ENCODE results near the gene PKD2.
"Not testable (repeated sequence)": the region's sequence is repeated elsewhere in the genome, so short reads cannot be mapped to it uniquely, and the experiment has no call there.

PKD2 gene

DNA sequence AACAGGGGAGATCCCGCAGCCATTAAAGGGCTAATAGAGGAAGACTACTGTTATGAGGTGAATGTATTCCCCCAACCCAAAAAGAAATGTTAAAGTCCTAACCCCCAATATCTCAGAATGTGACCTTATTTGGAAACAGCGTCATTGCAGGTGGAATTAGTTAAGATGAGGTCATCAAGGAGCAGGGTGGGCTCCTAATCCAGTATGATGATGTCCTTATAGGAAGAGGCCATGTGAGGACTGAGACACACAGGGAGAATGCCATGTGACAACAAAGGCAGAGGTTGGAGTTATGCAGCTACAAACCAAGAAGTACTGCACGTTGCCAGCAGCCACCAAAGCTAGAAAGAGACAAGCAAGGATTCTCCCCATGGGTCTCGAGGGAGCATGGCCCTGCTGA, 17.7 kb upstream of the PKD2 start:
- DNase-seq = no peak

DNA sequence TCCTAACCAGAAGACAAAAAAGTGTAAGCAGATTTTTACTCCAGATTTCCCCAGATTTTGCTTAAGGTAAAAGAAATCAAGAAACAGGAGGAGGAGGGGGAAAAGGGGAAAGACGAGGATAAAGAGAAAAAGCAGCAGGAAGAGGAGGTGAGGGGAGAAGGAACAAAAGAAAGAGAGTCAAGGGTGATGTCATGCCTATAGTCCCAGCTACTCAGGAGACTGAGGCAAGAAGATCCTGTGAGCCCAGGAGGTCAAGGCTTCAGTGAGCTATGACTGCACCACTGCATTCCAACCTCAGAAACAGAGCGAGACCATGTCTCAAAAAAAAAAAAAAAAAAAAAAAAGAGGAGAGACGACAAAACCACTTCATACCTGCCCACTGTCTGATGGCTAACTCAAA, 12.0 kb upstream of the PKD2 start:
- DNase-seq = no peak

DNA sequence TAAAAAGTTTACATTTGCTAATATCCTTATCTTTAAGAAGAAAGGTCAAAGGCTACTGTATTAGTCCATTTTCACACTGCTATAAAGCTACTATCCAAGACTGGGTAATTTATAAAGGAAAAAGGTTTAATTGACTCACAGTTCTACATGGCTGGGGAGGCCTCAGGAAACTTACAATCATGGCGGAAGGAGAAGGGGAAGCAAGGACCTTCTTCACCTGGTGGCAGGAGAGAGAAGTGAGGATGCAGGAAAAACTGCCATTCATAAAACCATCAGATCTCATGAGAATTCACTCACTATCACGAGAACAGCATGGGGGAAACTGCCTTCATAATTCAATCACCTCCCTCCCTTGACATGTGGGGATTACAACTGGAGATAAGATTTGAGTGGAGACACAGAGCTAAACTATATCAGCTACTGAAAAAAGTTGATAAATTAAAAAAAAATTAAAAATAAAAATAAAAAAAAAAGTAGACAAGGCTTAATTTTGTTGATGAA, 8.2 kb upstream of the PKD2 start:
- DNase-seq = not testable (repeated sequence)

- DNase-seq = no peak
Observed at GRCh38 chr4:88001871-88002270, 5.6 kb upstream of the PKD2 start.

- peak; percentile 23 for DNase-seq
Observed at GRCh38 chr4:88002786-88003185, 4.6 kb upstream of the PKD2 start.

- peak; percentile 25 for DNase-seq
Observed at GRCh38 chr4:88003261-88003660, 4.2 kb upstream of the PKD2 start.

DNA sequence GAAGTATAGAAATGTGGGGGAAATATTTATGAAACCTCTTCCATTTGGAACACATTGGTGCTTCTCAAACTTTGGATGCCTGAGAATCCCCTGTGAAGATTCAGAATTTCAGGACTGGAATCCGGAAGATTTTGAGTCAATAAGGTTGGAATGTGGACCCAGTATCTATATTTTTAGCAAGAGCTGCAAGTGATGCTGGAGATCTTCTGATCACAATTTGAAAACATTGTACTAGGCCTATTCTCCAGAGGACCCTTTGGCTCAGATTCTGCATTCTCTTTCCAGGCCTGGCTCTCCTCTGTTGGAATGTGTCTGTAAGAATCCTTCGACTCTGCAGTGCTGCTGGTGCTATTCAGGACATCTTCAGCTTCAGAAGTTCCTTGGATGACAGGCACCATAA, 2.4 kb upstream of the PKD2 start:
- DNase-seq = no peak

DNA sequence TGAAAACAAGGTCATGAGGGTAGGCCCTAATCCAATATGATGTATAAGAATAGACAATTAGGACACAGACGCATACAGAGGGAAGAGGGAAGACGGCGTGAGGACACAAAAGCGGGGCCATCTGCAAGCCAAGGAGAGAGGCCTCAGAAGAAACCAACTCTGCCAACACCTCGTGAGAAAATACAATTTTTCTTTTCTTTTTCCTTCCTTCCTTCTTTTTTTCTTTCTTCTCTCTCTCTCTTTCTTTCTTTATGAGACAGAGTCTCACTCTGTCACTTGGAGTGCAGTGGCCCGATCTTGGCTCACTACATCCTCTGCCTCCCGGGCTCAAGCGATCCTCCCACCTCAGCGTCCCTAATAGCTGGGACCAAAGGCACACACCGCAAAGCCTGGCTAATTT, 1.5 kb upstream of the PKD2 start:
- DNase-seq = no peak

GRCh38 chr4:88006956-88007303, 505 bp upstream of the PKD2 start:
- DNase-seq = no peak

GRCh38 chr4:88008122-88008742, 797 bp downstream of the PKD2 start:
- DNase-seq = peak; percentile 55

- no peak for DNase-seq
Observed at GRCh38 chr4:88008743-88009171, 1.3 kb downstream of the PKD2 start.

DNA sequence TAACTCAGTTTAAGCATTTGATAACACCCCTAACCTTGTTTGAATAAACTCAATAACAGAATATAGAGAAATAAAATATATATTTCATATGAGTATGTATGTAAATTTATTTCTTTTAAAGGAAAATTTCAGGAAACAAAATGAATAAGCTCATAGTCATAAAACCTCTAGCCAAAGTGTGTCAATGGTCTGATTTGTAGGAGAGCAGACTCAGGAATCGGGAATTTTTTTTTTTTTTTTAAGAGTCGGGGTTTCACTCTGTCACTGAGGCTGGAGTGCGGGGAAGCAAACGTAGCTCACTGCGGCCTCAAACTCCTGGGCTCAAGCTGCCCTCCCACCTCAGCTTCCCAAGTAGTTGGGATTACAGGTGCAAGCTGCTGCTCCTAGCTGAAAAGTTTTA, 2.4 kb downstream of the PKD2 start:
- no peak for DNase-seq

DNA sequence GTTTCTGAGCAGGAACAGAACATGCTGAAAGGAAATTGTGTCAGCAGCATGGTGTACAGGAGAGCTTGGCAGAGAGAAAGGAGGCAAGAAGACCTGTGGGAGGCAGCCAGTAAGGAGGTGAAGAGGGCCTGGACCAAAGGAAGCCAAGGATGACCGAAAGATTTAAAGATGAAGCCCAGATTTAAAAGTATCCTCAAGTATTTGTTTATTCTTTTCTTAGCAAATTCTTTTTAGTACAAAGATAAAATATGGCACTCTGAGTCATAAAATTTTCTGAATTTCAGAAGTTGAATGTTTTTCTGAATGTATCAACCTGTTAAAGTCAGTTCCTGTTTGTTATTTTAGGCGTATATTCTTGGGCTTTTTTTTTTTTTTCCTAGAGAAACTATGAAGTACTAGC, 3.5 kb downstream of the PKD2 start:
- DNase-seq = no peak

DNA sequence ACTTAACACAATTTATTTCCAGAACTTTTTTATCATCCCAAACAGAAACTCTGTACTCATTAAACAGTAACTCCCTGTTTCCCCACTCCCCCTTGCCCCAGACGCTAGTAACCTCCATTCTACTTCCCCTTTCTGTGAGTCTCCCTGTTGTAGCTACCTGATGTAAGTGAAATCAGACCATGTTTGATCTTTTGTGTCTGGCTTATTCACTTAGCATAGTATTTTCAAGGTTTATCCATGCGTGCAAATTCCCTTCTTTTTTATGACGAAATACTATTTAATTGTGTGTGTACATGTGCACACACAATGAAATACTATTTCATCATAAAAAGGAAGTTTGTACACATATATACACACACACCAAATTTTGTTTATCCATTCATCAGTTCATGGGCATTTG, 5.2 kb downstream of the PKD2 start:
- no peak for DNase-seq

- no peak for DNase-seq
Observed at GRCh38 chr4:88014386-88014905, 7.0 kb downstream of the PKD2 start.

DNA sequence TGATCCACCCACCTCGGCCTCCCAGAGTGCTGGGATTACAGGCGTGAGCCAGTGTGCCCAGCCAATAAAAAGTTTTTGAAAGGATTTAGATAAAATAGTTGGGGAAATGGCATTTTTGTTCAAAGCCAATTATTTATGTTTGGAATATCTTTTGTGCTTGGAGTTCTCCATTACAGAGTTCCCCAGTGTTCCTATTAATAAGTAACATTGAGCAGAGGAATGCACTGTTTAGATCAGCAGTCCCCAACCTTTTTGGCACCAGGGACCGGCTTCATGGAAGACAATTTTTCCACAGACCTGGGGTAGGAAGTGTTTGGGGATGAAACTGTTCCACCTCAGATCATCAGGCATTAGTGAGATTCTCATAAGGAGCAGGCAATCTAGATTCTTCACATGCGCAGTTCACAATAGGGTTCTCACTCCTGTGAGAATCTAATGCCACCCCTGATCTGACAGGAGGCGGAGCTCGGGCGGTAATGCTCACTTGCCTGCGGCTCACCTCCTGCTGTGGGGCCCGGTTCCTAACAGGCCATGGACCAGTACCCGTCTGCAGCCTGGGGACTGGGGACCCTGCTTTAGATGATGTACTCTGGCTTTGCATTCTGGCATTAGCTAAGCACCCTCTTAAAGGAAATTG, 8.3 kb downstream of the PKD2 start:
- DNase-seq = no peak

GRCh38 chr4:88017516-88018297, 10.3 kb downstream of the PKD2 start:
- DNase-seq = peak; percentile 93

GRCh38 chr4:88018466-88018865, 11.0 kb downstream of the PKD2 start:
- DNase-seq = no peak

DNA sequence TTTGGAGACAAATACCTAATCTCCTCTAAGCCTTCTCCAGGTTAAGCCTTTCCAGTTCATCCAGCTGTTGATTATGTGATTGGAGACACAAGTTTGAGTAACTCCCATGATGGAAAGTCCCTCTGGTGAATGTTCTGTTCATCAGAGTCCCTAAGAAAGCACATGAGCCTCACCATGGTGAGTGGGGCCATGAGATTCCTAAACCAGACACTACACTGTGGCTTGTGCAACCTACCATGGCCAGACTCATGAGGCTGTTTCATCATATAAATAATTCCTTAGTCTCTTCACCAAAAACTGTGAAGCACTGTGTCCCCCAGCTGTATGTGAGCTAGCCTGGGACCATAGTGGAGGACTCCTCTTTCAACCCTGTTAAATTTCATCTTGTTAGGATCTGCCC, 14.4 kb downstream of the PKD2 start:
- no peak for DNase-seq

DNA sequence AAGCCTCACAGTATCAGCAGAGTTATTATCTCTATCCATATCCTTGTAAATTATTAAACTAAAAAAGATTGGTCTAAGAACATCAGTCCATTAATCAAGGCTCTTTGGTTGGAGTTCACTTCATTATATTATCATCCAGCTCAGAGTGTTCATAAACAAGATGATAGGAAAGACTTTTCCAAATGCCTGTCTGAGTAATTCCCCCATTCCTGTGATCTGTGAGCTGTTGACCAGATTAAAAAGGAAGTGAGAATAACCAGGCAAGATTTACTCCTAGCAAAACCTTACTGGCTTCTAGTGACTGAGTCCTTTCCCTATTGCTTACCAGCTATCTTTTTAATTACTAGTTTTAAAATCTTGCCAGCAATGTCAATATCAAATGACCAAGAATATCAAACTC, 14.9 kb downstream of the PKD2 start:
- no peak for DNase-seq

- not testable (repeated sequence) for DNase-seq
Observed at GRCh38 chr4:88025868-88026661, 18.6 kb downstream of the PKD2 start.

- DNase-seq = peak; percentile 75
Observed at GRCh38 chr4:88027611-88028608, 20.5 kb downstream of the PKD2 start.
